NCI-H748 (cell line): ENCODE measurements around the gene CSNK2A1.
"Not testable (repeated sequence)": the region's sequence is repeated elsewhere in the genome, so short reads cannot be mapped to it uniquely, and the experiment has no call there.

Experiments used
- DNase-seq: peaks from one replicate; lab custom pipeline; 2025; ENCODE audit not compliant: unreplicated experiment; lab: John Stamatoyannopoulos, UW

The CSNK2A1 gene

DNA sequence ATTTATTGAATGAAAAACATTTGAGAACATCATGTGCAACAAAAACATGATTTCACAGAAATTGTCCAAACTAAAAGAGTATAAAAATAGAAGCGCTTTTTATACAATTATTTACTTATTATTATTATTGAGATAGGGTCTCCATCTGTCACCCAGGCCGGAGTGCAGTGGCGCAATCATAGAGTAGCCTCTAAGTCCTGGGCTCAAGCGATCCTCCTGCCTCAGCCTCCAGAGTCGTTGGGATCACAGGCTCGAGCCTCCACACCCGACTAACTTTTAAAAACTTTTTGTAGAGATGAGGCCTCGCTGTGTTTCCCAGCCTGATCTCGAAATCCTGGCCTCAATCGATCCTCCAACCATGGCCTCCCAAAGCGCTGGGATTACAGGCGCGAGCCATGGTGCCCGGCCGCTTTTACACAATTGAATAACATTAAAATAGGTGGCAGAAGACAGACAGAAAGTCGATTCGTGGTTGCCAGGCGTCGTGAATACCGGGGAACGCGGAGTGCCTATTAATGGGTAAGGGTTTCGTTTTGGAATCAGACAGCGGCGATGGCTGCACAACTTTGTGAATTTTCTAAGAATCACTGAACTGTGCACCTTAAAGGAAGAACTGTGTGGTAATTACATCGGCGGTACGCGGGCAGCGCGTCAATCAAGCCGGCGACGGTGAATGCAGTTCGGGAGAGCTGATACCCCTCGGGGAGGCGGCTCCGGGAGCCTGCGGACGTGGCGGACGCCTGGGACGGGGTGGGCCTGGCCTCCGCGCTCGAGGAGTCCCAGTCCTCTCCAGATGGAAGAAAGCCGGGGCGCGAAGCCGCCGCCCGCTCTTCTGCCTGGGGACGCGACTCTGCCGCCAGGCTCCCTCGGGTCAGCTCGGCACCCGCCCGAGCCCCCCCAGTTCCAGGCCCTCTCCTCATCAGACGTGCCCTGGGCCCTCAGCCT is 82.1 kb downstream of the CSNK2A1 start:
- DNase-seq = peak; percentile 81

DNA sequence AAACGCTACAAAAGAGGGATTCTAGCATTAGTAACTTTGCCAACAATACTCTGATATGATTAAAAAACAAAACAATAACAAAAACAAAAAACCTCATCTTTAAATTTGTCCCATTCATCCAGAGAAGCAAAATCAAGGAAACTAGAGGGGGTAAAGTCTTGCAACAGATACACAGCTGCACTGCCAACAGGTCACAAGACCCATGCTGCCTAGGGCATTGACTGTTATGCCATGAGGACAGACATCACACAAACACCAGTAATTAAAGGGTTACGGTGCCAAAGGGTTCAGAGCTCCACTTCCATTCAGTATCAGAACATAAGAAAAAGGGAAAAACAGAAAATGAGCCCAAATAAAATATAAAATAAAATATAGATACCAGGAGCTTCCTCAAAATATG is 82.9 kb downstream of the CSNK2A1 start:
- no peak for DNase-seq

DNA sequence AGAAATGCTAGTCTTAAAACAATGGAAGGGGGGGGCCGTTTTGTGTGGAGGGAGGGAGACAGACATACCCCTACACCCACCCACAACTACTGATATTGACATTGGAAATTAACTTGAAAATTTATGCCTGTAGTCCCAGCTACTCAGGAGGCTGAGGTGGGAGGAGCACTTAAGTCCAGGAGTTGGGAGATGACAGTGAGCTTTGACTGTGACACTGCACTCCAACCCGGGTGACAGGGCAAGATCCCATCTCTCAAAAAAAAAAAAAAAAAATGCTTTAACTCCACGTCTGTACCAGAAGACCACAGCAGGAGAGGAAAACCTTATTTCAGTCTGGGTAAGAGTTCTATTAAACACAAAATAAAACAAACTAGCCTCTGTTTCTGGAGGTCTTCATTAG is 83.4 kb downstream of the CSNK2A1 start:
- DNase-seq = no peak

DNA sequence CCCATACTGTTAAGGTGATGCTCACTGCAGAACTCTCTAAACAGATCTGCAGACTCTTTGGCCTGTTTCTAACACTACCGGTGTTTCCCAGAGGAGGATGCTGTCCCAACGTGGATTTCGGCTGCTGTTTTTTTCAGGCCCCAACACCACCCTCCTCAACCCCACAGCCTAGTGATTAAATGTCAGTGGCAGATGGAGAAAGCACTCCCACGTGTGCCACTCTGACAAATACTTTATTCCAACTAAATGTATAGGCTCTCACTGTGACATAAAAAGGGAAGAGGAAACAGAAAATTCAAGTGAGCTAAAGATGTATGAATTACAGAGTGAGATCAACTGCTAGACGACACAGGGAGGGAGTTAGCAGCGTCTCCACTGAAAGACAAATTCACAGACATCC is 84.8 kb downstream of the CSNK2A1 start:
- no peak for DNase-seq

DNA sequence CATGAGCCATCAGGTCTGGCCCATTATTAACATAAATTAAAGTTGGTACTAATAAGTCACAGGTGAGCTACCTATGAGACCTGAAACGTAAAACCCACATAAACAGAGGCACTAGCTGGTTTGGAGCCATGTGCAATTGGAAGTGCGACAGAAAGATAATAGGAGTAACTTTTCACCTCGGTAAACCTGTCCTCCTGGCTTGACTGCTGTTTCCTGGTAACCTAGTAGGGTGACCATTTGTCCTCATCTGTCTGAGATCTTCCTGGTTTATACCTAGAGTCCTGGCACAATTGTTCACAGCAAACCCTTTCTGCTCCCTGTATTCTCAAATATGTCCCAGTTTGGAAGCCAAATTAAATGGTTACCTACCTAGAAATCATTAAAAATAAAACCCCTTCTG is 88.6 kb downstream of the CSNK2A1 start:
- no peak for DNase-seq

DNA sequence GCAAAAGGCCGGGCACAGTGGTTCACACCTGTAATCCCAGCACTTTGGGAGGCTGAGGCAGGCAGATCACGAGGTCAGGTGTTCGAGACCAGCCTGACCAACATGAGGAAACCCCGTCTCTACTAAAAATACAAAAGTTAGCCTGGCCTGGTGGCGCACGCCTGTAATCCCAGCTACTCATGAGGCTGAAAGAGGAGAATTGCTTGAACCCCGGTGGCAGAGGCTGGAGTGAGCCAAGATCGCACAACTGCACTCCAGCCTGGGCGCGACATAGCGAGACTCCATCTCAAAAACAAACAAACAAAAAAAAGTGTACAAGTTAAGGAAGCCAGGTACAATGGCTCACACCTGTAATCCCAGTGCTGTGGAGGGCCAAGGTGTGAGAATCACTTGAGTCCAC is 91.6 kb downstream of the CSNK2A1 start:
- DNase-seq = not testable (repeated sequence)

DNA sequence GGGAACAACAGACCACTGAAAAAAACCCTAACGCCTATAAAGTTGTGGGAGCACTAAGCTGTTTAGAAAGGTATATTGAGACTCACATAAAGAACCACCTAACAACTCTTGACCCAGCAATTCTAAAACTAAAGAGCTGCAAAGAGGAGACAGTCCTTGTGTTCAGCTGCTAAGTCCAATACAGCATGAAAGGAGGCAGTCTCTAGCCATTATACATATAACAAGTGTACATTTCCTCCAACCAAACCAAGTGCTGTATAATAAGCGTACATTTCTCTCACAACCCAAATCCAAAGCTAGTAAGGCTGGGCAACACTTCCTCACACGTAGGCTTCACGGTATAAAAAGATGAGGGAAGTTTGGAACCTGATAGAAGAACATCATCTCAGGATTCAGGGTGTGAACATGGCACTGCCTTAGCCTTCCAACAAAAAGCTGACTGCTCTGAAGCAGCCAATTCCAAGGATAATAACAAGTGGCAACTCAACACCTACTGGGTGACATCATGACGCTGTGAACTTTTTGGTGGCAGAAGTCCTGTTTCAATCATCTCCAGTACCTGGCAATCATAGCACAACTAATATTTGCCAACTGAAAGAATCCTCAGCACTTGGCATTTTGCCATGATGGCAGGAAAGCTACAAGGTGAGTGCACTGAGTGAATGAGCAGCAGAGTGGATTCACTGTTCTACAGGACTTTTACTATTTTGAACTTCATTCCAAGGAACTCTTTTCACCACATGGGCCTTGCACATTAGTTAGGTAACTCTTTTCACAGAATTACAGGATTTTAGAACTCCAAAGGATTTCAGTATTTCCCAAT is 97.9 kb downstream of the CSNK2A1 start:
- DNase-seq = peak; percentile 23

DNA sequence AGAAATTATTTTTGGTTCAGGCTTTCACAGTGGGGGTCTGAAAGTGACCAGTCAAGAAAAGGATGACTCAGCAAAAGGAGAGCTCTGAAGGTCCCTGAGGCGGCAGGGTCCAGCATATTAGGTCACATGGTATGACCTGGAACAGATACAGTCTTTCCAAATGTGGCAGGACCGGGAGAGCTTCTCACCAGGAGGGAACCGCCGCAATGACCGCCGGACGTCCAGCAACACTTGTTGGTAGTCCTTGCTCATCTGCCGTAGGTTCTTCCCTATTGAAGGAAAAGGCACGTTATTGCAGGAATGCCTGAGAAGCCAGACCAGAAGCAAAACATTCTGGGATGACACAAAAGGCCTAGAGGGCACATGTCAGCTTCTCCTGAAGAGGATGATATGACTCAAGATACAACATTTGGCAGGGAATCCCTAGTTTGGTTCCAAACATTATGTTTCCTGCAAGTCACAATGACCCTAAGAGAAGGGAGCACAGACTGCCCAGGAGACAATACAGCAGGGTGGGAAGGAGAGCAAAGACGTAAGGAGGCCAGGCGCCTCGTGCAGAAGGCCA is 98.6 kb downstream of the CSNK2A1 start:
- DNase-seq = no peak

DNA sequence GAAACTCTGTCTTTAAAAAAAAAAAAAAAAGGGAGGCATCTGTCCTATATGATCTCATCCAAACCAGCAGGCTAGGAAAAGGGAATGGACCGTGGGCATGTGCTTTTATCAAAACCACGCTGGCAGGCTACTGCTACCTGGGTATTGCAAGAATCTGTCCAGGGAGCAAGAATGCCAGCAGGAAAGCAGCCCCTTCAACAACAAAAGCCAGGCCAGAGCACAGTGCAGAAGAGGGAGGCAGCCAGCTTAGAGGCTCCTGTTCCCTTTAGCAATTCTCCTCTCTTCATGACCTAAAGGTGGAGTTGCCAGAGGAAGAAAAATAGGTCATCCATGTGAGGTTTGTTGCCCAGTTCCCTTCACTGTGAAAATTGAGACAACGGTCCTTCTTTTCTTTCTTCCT is 99.5 kb downstream of the CSNK2A1 start:
- no peak for DNase-seq

DNA sequence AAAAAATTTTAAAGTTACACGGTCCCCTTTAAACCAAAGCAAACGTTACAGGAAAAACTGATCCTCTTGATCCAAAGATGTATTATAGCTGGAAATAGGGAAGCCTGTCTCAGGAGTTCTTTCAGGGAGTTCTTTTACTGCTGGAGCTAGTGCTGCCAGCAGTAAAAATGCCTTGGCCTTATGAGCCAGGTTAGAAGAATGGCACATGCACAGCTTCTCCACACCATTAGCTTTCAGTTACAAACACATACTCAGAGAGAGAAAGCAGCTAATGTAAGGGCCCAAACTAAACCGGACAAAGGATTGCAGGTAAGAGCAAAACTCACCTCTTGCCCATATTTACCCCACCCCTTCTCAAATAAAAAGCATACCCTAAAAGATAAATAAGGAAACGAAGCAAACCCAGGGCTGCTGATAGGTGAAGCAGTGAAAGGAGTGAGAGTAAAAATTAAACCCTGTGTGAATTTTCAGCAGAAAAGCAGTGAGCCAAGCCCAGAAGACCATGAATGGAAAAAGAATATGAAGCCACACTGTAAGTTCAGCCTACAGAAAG is 100.3 kb downstream of the CSNK2A1 start:
- no peak for DNase-seq

DNA sequence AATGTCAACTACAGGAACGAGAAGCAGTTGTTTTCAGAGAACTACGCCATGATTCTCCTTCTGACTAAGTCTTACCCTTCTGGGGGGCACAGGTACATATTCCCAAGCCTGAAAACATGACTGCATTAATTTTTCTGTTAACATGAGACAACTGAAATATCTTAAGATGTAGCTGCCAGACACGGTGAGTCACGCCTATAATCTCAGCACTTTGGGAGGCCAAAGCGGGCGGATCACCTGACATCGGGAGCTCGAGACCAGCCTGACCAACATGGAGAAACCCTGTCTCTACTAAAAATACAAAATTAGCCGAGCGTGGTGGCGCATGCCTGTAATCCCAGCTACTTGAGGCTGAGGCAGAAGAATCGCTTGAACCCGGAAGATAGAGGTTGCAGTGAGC is 103.0 kb downstream of the CSNK2A1 start:
- no peak for DNase-seq

DNA sequence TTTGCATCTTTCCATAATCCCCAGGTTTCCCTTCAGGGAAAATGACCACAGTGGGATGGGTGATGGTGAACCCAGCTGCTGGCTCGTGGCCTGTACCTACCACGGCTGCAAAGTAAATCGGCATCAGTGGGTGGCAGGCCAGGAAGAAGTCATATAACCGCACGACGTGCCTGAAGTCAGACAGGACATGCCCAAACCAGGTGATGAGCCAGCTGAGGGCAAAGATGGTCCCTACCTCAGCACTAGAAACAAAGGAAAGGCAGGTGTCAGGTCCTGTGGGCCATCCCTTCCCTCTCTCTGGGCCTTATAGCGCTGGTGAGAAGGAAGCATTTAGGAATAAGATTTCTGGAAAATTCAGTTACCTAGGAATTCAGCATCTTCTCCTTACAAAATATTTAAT is 103.4 kb downstream of the CSNK2A1 start:
- no peak for DNase-seq

DNA sequence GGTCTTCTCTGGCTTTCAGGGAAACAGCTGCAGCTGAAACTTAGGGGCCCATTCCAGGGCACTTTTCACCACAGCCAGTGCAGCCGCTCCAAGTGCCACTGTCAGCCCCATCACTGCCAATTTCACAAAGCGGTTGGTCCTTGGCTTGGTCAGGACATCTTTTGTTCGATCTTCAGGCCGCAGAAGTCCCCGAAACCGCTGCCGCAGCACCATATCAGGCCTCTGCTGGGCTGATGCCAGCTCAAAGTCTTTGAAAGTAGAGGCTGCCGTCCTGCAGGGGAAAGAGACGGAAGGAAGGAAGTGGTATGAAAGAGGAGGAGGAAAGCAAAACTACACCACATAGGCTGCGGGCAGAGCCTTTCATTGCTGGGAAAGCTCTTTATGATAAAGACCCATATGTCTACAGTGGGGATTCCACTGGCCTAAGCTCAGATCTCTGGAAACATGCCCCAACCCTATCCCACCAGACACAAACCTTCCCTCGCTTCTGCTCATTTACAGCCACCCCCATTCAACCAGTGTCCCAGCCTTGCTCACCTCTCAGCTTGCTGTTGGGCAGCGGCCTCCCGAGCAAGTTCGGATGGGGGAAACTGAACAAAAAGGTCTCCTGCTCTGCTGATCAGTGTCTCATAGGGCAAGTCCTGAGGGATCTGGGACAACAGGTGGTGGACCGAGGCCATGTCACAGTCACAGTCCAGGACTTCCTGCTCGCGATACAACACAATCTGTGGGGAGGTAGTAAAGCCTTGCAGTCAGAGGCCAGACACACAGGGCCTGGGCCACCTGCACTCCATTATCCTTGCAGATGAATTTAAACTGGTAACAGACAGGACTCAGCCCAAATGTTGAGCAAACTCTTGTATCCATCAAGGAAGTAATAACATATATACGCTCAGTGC is 104.8 kb downstream of the CSNK2A1 start:
- DNase-seq = no peak

DNA sequence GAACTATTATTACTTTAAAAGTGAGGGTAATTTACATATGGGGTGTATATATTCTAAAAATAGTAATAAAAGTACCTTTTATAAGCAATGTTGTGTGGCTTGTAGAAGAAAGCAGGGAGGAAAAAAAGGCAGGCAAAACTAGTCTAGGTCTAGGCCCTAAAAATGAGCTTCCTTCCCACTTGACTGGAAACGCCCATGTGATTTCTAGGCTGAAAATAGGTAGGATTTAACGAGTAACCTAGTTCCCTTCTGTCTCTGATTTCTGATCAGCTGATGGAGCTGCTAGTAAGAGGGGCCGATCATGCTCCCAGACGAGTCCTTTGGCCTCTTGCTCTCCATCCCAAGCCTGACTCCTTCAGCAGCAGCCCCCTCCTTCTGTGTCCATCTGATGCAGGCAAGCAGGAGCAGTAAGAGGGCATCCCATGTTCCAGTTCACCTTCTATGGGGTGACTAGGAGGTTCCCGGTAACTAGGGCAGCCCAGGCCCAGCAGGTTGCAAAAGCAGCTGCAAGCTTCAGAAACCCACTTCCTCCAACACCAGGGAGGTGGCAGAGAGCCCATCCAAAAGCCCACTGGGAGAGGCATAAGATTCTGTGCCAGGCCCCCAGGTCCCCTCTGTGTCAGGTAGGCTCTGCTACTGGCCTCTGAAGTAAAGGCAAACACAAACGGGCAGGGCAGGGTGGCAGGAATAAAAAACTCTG is 105.7 kb downstream of the CSNK2A1 start:
- no peak for DNase-seq

DNA sequence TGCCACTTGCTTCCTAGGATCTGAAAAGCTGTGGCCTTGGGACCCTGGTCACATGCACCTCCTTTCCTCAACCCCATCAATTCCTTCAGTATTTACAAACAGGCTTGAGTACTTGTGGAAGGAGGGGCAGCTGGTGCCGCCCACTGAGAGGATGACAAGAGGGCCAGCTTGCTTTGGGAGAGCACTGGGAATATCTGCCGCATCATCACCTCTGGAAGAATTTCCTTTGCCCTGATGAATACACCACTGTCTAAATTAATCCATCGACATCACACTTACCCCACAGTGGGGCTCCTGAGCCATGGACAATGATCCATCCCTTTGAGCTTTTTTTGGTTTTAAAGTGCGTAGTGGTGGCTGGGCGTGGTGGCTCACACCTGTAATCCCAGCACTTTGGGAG is 107.1 kb downstream of the CSNK2A1 start:
- no peak for DNase-seq

DNA sequence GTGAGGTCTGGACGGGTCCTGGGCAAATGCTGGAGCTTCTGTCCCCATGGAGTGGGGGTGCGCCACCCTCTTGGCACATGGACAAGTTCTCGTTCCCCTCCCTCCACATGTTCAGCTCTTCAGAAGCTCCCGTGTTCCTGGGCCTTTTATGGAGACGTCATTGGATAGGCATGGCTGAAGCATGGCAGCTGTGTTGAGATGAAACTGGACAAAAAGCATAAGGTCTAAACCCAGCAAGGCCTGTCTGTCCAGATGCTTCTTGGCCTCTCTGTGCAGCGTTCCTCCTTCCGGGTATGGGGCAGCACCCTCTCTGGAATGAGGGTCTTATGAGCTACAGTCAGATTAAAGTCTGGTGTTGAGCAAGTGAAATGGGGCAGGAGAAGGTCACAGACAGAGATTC is 108.0 kb downstream of the CSNK2A1 start:
- DNase-seq = no peak

DNA sequence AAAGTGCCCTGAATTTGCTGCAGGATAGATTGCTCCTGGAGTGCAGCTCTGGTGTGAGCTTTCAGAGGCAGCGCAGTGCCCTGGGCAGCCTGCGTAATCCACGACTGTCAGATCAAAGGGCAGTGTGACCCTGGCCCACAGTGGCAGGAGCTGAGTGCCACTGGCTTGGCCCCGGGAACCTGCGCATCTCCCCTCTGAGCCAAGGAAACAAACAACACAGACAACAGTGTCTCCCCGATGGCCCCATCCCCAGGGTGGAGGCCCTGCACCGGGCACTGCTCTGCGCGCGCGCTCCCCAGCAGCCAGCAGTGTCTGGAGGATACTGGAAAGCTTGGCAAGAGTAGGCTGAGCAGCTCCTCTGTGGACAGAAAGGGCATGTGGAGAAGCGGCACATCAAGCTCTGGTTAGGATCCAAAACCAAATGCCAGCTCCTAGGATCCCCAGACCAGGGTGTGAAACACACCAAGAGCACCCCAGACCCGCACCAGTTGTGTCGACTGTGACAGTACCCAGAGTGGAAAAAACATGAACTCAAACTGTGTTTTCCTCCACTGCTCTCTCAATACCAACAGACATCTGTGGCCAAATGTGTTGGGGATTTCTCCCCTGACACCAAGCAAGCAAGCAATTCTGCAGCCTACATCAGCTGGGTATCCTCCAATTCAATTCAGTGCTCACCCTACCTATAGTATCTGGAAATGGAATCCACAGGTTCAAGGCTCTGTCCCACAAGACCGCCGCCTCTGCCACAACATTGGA is 108.8 kb downstream of the CSNK2A1 start:
- DNase-seq = no peak

DNA sequence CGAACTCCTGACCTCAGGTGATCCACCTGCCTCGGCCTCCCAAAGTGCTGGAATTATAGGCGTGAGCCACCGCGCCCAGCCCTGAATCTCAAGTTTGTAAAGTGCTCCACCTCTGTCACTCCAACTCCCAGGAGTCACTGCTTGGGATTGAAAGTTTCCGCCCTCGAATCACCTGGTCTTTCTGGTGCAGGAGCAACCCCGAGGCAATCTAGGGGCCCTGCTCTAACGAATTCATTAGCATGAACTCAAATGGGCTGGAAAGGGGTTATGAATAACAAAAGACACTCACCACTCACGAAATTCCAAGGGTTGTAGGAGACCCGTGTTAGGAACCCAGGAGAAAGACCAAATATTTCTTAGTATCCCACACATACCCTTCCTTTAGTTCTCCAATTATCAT is 109.4 kb downstream of the CSNK2A1 start:
- DNase-seq = no peak

DNA sequence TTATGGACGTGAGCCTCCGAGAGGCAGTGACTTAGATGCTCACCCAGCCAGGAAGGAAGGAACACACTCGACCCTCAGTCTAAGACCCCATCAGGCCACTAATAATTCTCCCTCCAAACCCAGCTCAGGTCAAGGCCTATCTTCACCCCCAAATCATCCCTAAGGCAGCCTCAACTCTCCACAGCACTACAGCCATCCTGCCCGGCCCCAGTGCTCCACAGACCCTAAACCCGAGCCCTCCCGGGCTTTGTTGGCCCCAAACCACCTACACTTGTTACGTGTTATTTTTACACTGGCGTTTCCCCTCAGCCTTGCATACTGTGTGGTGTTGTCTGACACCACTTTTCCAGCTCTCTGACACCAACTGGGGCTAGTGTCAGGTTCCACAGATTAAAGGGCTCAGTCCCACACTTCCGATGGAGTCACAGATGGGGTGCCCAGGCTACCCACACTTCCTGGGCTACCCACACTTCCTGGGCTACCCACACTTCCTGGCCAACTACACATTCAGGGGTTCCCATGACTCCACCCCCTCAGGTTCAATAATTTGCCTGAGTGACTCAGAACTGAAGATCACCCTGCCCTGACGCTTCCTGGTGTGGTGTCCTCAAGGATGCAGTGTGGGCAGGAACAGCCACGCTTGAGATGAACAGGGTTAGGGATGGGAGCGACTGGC is 110.2 kb downstream of the CSNK2A1 start:
- no peak for DNase-seq
